MM.1S (cell line): ENCODE results near the gene IGDCC3.

Experiments used
- DNase-seq: peaks from one replicate; pipeline ENCODE4 v3.0.0-alpha.2; 2015
- H2AFZ ChIP-seq: fragments of 300-600 bp; sonication (generic); 2 replicates; pipeline ENCODE4 v1.6.0; 2016; ENCODE audit warnings: antibody characterized with exemption, low read length
- H3F3A ChIP-seq: fragments of 300-600 bp; sonication (generic); 2 replicates; pipeline ENCODE4 v1.6.1; 2016; ENCODE audit warnings: mild to moderate bottlenecking, antibody characterized with exemption, low read length, moderate library complexity, mixed read lengths; ENCODE audit not compliant: insufficient read depth
- H3K27ac ChIP-seq: fragments of 300-600 bp; sonication (generic); 2 replicates; pipeline ENCODE4 v1.5.1; 2016; ENCODE audit warnings: mild to moderate bottlenecking, low read length
- H3K27me3 ChIP-seq: fragments of 300-600 bp; sonication (generic); replicated peaks from 2 replicates; pipeline ENCODE4 v1.6.0; 2016; ENCODE audit warnings: low read length; ENCODE audit not compliant: insufficient read depth
- H3K36me3 ChIP-seq: fragments of 300-600 bp; sonication (generic); replicated peaks from 2 replicates; pipeline ENCODE4 v1.6.1; 2016; ENCODE audit warnings: mild to moderate bottlenecking, low read length, mixed read lengths; ENCODE audit not compliant: insufficient read depth
- H3K4me1 ChIP-seq: fragments of 300-600 bp; sonication (generic); 2 replicates; pipeline ENCODE4 v1.6.1; 2016; ENCODE audit warnings: low read length, mixed read lengths
- H3K4me2 ChIP-seq: fragments of 300-600 bp; sonication (generic); 2 replicates; pipeline ENCODE4 v1.6.0; 2016; ENCODE audit warnings: low read depth, low read length
- H3K4me3 ChIP-seq: fragments of 300-600 bp; sonication (generic); 2 replicates; pipeline ENCODE4 v1.5.1; 2016; ENCODE audit warnings: low read length, mixed read lengths
- H3K79me2 ChIP-seq: fragments of 300-600 bp; sonication (generic); 2 replicates; pipeline ENCODE4 v1.6.1; 2016; ENCODE audit warnings: mixed run types, low read length, mixed read lengths
- H3K9ac ChIP-seq: fragments of 300-600 bp; sonication (generic); 2 replicates; pipeline ENCODE4 v1.6.1; 2016; ENCODE audit warnings: low read length, mixed read lengths
- H3K9me2 ChIP-seq: fragments of 300-600 bp; sonication (generic); replicated peaks from 2 replicates; pipeline ENCODE4 v1.6.1; 2016; ENCODE audit warnings: mild to moderate bottlenecking, low read length, mixed read lengths; ENCODE audit not compliant: insufficient read depth
- H3K9me3 ChIP-seq: fragments of 300-600 bp; sonication (generic); replicated peaks from 2 replicates; pipeline ENCODE4 v1.6.1; 2016; ENCODE audit warnings: mild to moderate bottlenecking, low read length, mixed read lengths; ENCODE audit not compliant: insufficient read depth
- H4K20me1 ChIP-seq: fragments of 300-600 bp; sonication (generic); 2 replicates; pipeline ENCODE4 v1.6.1; 2016; ENCODE audit warnings: mild to moderate bottlenecking, low read length, moderate library complexity, mixed read lengths; ENCODE audit not compliant: insufficient read depth
- EZH2 ChIP-seq: fragments of 300-600 bp; sonication (generic); optimal IDR thresholded peaks from 2 replicates; pipeline ENCODE3; 2017; ENCODE audit warnings: low read depth, mild to moderate bottlenecking, antibody characterized with exemption, low read length, mixed read lengths
- EZH2phosphoT487 ChIP-seq: fragments of 300-600 bp; sonication (generic); IDR thresholded peaks from 2 replicates; pipeline ENCODE4 v1.6.1; 2018; ENCODE audit warnings: antibody characterized with exemption, low read length
- TF ChIP-seq, protein P1 (sequence below): fragments of 300-600 bp; sonication (generic); IDR thresholded peaks from 2 replicates; pipeline ENCODE4 v1.5.1; 2016; ENCODE audit warnings: antibody characterized with exemption, low read length, mixed read lengths

Gene IGDCC3

GRCh38 chr15:65292938-65293518, 84.8 kb downstream of the IGDCC3 start:
- no peak overlapping the region for H3K4me2 ChIP-seq
- H3F3A ChIP-seq = peaks cover 17% of the 10 kb centered on the region
- no peak for DNase-seq
- H2AFZ ChIP-seq = no peak overlapping the region
- H3K27me3 ChIP-seq = no peaks in the 10 kb centered on the region
- H3K4me1 ChIP-seq = no peaks in the 10 kb centered on the region
- H3K4me3 ChIP-seq = no peak overlapping the region
- no peaks in the 10 kb centered on the region for H3K9me3 ChIP-seq
- no peak overlapping the region for H3K27ac ChIP-seq
- H3K36me3 ChIP-seq = no peaks in the 10 kb centered on the region
- H3K9me2 ChIP-seq = no peaks in the 10 kb centered on the region
- no peaks in the 10 kb centered on the region for H3K79me2 ChIP-seq
- TF ChIP-seq EZH2phosphoT487 (no peak), EZH2 (no peak)
- TF ChIP-seq, protein P1, sequence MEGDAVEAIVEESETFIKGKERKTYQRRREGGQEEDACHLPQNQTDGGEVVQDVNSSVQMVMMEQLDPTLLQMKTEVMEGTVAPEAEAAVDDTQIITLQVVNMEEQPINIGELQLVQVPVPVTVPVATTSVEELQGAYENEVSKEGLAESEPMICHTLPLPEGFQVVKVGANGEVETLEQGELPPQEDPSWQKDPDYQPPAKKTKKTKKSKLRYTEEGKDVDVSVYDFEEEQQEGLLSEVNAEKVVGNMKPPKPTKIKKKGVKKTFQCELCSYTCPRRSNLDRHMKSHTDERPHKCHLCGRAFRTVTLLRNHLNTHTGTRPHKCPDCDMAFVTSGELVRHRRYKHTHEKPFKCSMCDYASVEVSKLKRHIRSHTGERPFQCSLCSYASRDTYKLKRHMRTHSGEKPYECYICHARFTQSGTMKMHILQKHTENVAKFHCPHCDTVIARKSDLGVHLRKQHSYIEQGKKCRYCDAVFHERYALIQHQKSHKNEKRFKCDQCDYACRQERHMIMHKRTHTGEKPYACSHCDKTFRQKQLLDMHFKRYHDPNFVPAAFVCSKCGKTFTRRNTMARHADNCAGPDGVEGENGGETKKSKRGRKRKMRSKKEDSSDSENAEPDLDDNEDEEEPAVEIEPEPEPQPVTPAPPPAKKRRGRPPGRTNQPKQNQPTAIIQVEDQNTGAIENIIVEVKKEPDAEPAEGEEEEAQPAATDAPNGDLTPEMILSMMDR = no peak
- H4K20me1 ChIP-seq = no peaks in the 10 kb centered on the region
- no peak overlapping the region for H3K9ac ChIP-seq

- H3K36me3 ChIP-seq = no peaks in the 10 kb centered on the region
- H3F3A ChIP-seq = 0 out of 2 replicates have a peak, but pooled peaks cover 3% of the 10 kb centered on the region
- H3K9me3 ChIP-seq = no peaks in the 10 kb centered on the region
- H3K27me3 ChIP-seq = no peaks in the 10 kb centered on the region
- TF ChIP-seq EZH2 (no peak), EZH2phosphoT487 (no peak)
- TF ChIP-seq, protein P1 = no peak
- H3K27ac ChIP-seq = no peak overlapping the region
- H3K4me1 ChIP-seq = peaks cover 11% of the 10 kb centered on the region
- no peak for DNase-seq
- no peak overlapping the region for H2AFZ ChIP-seq
- peaks cover 7% of the 10 kb centered on the region for H3K79me2 ChIP-seq
- H3K4me2 ChIP-seq = no peak overlapping the region
- H3K9me2 ChIP-seq = no peaks in the 10 kb centered on the region
- no peaks in the 10 kb centered on the region for H4K20me1 ChIP-seq
- no peak overlapping the region for H3K9ac ChIP-seq
- H3K4me3 ChIP-seq = no peak overlapping the region
Observed at GRCh38 chr15:65290228-65290627, 87.6 kb downstream of the IGDCC3 start.

DNA sequence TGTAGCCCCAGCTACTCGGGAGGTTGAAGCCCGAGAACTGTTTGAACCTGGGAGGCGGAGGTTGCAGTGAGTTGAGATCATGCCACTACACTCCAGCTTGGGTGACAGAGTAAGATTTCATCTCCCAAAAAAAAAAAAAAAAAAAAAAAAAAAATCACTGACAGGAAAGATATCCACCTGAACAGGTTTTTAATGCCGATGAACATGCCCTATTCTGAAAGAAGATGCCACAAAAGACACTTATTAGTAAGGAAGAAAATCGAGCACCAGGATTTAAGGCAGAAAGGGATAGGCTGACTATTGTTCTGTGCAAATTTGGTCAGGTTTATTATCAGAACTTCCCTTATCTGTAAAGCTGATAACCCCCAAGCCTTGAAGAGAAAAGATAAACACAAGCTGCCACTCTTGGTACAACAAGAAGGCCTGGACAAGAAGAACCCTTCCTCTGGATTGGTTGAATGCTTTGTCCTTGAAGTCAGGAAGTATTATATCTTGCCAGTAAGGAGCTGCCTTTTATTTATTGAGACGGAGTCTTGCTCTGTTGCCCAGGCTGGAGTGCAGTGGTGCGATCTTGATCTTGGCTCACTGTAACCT, 88.4 kb downstream of the IGDCC3 start:
- no peak for DNase-seq
- H3K4me2 ChIP-seq = no peak overlapping the region
- no peak overlapping the region for H3K27ac ChIP-seq
- H3K36me3 ChIP-seq = no peaks in the 10 kb centered on the region
- no peaks in the 10 kb centered on the region for H3K9me3 ChIP-seq
- H3K9ac ChIP-seq = no peak overlapping the region
- no peak overlapping the region for H2AFZ ChIP-seq
- no peak for TF ChIP-seq EZH2
- no peak for TF ChIP-seq EZH2phosphoT487
- TF ChIP-seq, protein P1 = no peak
- no peaks in the 10 kb centered on the region for H3K9me2 ChIP-seq
- H3K4me1 ChIP-seq = peaks cover 11% of the 10 kb centered on the region
- H3K79me2 ChIP-seq = peaks cover 7% of the 10 kb centered on the region
- H3K27me3 ChIP-seq = no peaks in the 10 kb centered on the region
- H4K20me1 ChIP-seq = no peaks in the 10 kb centered on the region
- 0 out of 2 replicates have a peak, but pooled peaks cover 3% of the 10 kb centered on the region for H3F3A ChIP-seq
- no peak overlapping the region for H3K4me3 ChIP-seq
